ENCODE data around the gene TRIM50.
A peak's percentile ranks its signal among the peaks of the same experiment; 100 is the strongest.

Gene TRIM50

DNA sequence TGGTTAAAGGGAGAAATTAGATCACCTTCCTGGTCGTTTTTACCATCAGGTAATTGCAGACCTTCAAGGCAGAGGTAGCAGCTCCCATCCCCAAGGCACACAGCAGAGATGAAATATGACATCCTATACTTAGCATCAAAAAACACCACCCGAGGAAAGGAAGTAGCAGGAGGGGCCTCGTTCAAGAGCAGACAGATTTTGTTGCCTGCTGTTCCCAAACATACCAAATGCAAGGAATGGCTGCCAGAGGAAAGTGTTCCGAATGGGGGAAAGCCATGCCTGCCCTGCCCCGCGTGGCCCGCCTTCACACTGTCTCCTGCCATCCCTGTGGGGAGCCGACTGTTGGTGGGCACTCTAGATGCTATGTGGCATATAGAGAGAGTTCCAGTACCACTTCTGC lies 18.1 kb upstream of the TRIM50 start:
- TF ChIP-seq TAF1 (IDR thresholded peaks at IDR 0.05; ENCODE audit: low read depth) (no peak), YY1 (IDR thresholded peaks at IDR 0.05; ENCODE audit: low read depth) (no peak), USF1 (IDR thresholded peaks at IDR 0.05) (no peak), FOXM1 (IDR thresholded peaks at IDR 0.05; ENCODE audit: borderline replicate concordance, low read depth) (no peak), EGR1 (IDR thresholded peaks at IDR 0.05) (no peak), TCF12 (IDR thresholded peaks at IDR 0.05; ENCODE audit: low read depth) (no peak), ZBTB7A (IDR thresholded peaks at IDR 0.05; ENCODE audit: low read depth) (no peak), RAD21 (IDR thresholded peaks at IDR 0.05; ENCODE audit: low read depth) (no peak), CREB1 (IDR thresholded peaks at IDR 0.05; ENCODE audit: low read depth) (no peak), NFIC (IDR thresholded peaks at IDR 0.05) (no peak), EP300 (IDR thresholded peaks at IDR 0.05; ENCODE audit: borderline replicate concordance) (no peak), CEBPB (IDR thresholded peaks at IDR 0.05) (no peak)
- TF ChIP-seq, protein P1, sequence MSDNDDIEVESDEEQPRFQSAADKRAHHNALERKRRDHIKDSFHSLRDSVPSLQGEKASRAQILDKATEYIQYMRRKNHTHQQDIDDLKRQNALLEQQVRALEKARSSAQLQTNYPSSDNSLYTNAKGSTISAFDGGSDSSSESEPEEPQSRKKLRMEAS (IDR thresholded peaks at IDR 0.05): no peak
- TF ChIP-seq, protein P2, sequence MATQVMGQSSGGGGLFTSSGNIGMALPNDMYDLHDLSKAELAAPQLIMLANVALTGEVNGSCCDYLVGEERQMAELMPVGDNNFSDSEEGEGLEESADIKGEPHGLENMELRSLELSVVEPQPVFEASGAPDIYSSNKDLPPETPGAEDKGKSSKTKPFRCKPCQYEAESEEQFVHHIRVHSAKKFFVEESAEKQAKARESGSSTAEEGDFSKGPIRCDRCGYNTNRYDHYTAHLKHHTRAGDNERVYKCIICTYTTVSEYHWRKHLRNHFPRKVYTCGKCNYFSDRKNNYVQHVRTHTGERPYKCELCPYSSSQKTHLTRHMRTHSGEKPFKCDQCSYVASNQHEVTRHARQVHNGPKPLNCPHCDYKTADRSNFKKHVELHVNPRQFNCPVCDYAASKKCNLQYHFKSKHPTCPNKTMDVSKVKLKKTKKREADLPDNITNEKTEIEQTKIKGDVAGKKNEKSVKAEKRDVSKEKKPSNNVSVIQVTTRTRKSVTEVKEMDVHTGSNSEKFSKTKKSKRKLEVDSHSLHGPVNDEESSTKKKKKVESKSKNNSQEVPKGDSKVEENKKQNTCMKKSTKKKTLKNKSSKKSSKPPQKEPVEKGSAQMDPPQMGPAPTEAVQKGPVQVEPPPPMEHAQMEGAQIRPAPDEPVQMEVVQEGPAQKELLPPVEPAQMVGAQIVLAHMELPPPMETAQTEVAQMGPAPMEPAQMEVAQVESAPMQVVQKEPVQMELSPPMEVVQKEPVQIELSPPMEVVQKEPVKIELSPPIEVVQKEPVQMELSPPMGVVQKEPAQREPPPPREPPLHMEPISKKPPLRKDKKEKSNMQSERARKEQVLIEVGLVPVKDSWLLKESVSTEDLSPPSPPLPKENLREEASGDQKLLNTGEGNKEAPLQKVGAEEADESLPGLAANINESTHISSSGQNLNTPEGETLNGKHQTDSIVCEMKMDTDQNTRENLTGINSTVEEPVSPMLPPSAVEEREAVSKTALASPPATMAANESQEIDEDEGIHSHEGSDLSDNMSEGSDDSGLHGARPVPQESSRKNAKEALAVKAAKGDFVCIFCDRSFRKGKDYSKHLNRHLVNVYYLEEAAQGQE (IDR thresholded peaks at IDR 0.05; ENCODE audit: low read depth): no peak

- no peak for TF ChIP-seq RAD21 (IDR thresholded peaks at IDR 0.05; ENCODE audit: low read depth)
- no peak for TF ChIP-seq TEAD4 (IDR thresholded peaks at IDR 0.05)
- TF ChIP-seq FOXM1 (IDR thresholded peaks at IDR 0.05; ENCODE audit: borderline replicate concordance, low read depth): no peak
- no peak for TF ChIP-seq YY1 (IDR thresholded peaks at IDR 0.05; ENCODE audit: low read depth)
- no peak for TF ChIP-seq EGR1 (IDR thresholded peaks at IDR 0.05)
- TF ChIP-seq, protein P1 (IDR thresholded peaks at IDR 0.05): no peak
- no peak for TF ChIP-seq TCF12 (IDR thresholded peaks at IDR 0.05; ENCODE audit: low read depth)
- TF ChIP-seq EP300 (IDR thresholded peaks at IDR 0.05; ENCODE audit: borderline replicate concordance): no peak
- no peak for TF ChIP-seq USF1 (IDR thresholded peaks at IDR 0.05)
- TF ChIP-seq TAF1 (IDR thresholded peaks at IDR 0.05; ENCODE audit: low read depth): no peak
- TF ChIP-seq ZBTB7A (IDR thresholded peaks at IDR 0.05; ENCODE audit: low read depth): no peak
- TF ChIP-seq, protein P2 (IDR thresholded peaks at IDR 0.05; ENCODE audit: low read depth): no peak
- TF ChIP-seq NFIC (IDR thresholded peaks at IDR 0.05): no peak
- TF ChIP-seq CEBPB (IDR thresholded peaks at IDR 0.05): no peak
- no peak for TF ChIP-seq CREB1 (IDR thresholded peaks at IDR 0.05; ENCODE audit: low read depth)
Measured at GRCh38 chr7:73345538-73345937, 17.7 kb upstream of the TRIM50 start.

DNA sequence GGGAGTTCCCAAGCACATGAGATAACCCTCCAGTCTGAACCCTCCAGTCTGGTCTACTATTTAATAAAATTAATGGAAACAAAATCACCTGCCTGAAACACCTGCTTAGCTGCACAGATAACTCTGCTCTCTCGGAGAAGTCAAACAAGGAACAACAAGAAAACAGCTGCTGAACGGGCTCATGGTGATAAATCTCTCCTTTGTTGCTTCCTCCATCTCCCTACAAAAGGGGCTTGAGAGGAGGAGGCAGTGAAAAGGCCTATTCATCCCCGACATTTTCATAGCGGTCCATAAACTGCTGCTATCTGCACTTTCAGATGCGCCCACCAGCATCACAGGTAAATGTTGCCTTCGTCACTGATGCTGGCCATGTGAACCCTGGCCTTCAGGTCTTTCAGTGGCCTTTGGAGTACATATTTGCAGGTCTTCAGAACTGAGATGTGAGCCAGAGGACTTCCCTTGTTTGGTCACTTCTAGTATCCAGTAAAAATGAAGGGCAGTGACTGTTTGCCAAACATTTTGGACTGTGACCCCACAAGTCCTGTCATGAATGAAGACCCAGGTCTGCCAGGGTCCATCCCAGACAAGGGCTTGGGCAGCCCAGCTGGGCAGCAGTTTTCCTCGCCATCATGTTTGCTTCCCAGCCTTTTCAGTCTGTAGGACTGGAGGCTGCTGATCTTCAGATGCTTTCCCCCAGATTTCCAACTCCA lies 15.9 kb upstream of the TRIM50 start:
- TF ChIP-seq TEAD4 (IDR thresholded peaks at IDR 0.05): no peak
- no peak for TF ChIP-seq USF1 (IDR thresholded peaks at IDR 0.05)
- no peak for TF ChIP-seq EP300 (IDR thresholded peaks at IDR 0.05; ENCODE audit: borderline replicate concordance)
- TF ChIP-seq, protein P2 (IDR thresholded peaks at IDR 0.05; ENCODE audit: low read depth): no peak
- TF ChIP-seq RAD21 (IDR thresholded peaks at IDR 0.05; ENCODE audit: low read depth): no peak
- TF ChIP-seq FOXM1 (IDR thresholded peaks at IDR 0.05; ENCODE audit: borderline replicate concordance, low read depth): no peak
- no peak for TF ChIP-seq CREB1 (IDR thresholded peaks at IDR 0.05; ENCODE audit: low read depth)
- no peak for TF ChIP-seq TCF12 (IDR thresholded peaks at IDR 0.05; ENCODE audit: low read depth)

DNA sequence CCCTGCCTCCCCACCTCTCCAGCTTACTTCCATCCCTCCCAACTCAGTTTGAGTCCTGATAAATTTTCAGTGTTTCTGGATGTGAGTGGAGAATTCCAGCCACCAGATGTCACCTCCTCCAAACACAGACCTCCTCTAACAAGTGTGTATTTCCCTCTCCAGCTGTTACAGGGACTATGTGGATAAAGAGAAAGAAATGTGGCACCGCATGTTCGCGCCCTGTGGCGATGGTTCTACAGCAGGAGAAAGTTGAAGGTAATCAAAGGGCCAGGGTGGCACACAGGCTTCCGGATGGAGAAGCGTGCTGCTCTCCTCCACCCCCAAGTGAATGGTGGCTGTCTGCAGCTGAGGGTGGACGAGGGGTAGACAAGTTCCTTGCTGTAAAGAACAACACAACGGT lies 14.8 kb upstream of the TRIM50 start:
- TF ChIP-seq USF1 (IDR thresholded peaks at IDR 0.05) (no peak), TEAD4 (IDR thresholded peaks at IDR 0.05) (peak; percentile 87), RAD21 (IDR thresholded peaks at IDR 0.05; ENCODE audit: low read depth) (peak; percentile 61), NFIC (IDR thresholded peaks at IDR 0.05) (no peak)
